Measurements from ENCODE around the gene SOX10.
"Not testable (repeated sequence)": the region's sequence is repeated elsewhere in the genome, so short reads cannot be mapped to it uniquely, and the experiment has no call there.

The SOX10 gene

DNA sequence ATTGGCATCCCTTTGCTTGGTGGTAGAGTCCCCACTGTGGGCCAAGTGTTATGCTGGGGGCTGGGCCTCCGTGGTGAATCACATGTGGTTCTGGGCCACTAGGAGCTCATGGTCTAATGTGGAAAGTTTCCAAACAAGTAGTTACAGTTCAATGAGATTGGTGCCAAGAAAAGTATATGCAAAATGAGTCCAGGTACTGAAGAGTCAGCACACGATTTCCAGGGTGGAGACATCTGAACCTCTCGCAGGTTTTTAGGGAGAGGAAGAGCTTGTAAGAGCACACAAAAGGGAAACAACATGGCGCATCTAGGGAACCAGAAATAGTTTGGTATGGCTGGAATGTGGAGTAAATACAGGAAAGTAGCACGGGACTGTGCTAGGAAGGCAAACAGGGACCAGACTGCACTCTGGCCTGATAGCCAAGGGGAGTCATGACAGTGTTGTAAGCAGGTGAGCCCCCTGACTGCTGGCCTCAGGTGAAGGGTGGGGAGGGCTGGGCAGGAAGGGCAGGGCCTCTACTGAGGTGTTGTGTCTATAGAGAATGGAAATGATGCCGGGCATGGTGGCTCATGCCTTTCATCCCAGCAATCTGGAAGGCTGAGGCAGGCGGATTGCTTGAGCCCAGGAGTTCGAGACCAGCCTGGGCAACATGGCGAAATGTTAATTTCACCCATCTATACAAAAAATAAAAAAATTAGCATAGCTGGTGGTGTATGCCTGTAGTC is 18.3 kb downstream of the SOX10 start:
- no peak for DNase-seq (ENCODE audit: low read depth in 2 of 2, low spot score in 1 of 2)

DNA sequence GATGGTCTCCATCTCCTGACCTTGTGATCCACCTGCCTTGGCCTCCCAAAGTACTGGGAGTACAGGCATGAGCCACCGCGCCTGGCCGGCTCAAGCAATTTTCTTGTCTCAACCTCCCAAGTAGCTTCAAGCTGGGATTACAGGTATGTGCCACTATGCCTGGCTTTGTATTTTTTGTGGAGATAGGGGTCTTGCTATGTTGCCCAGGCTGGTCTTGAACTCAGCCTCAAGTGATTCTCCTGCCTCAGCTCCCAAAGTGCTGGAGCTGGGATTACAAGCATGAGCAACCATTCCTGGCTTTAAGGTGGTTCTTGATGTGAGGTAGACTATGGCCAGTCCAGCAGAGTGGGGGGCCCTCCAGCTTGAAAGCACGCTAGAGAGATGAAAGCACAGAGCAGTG is 23.3 kb downstream of the SOX10 start:
- DNase-seq (ENCODE audit: low read depth in 2 of 2, low spot score in 1 of 2), result no peak

DNA sequence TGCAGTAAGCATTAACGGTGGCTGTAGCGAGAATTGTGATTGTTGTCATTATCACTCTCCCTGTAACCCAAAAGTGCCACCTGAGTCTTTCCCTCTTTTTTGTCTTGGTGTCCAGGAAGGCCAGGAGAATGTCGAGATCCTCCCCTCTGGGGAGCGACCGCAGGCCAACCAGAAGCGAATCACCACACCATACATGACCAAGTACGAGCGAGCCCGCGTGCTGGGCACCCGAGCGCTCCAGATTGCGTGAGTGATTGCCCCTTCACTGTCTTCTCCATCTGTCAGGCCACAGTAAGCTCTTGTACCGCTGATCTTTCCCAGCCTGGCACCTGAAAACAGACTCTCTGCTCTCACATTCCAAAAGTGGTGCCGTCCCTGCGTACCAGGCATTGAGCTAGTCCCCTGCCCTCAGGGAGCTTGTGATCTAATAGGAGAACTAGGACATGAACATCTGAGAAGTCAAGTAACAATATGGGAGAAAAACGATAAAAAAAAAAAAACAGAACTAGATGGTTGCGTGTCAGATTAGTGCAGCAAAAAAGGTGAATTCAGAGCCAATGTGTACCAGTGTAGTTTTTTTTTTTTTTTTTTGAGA is 25.0 kb downstream of the SOX10 start:
- no peak for DNase-seq (ENCODE audit: low read depth in 2 of 2, low spot score in 1 of 2)

DNA sequence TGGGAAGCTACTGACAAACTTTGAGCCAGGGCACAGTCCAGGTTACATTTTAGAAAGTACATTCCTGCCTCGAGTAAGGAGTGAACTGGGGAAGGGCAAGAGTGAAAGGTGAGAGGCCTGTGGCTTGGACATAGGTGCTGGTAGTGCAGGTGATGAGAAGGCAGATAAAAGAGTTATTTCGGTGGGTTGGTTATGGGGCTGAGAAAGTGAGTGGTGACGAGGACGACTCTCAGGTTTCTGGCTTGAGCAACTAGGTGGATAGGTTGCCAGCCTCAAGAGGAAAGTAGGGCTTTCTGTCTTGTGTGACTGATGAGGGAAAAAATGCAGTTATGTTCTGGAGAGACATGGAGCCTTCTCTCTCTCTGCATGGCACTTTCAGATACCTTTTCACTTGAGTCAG is 27.1 kb downstream of the SOX10 start:
- no peak for DNase-seq (ENCODE audit: low read depth in 2 of 2, low spot score in 1 of 2)

DNA sequence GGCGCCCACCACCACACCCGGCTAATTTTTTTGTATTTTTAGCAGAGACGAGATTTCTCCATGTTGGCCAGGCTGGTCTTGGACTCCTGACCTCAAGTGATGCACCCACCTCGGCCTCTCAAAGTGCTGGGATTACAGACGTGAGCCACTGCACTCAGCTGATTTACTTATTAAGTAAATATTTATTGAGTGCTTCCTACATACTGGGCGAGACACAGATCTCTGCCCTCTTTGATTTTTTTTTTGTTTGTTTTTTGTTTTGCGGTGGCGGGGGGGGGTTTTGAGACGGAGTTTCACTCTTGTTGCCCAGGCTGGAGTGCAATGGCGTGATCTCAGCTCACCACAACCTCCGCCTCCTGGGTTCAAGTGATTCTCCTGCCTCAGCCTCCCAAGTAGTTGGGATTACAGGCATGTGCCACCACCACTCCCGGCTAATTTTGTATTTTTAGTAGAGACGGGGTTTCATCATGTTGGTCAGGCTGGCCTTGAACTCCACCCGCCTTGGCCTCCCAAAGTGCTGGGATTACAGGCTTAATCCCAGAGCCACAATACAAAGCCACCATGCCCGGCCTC is 28.4 kb downstream of the SOX10 start:
- DNase-seq (ENCODE audit: low read depth in 2 of 2, low spot score in 1 of 2), result not testable (repeated sequence)

DNA sequence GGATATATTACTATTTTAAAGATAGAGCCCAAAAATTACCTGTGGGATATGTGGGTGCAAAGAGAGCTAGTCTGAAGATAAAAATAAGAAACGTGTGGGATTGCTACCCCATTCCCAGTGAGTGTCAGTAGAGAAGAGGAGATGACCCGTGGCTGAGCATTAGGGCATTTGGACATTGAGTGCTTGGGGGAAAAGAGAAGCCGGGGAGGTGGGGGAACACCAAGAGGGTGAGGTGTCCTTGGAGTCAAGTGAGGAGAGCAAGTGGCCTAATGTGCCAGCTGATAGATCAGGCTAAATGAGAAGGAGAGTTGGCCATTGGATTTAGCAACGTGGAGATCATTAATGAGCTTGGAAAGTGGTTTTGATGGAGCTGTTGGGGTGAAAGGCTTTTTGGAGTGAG is 29.7 kb downstream of the SOX10 start:
- DNase-seq (ENCODE audit: low read depth in 2 of 2, low spot score in 1 of 2), result no peak

DNA sequence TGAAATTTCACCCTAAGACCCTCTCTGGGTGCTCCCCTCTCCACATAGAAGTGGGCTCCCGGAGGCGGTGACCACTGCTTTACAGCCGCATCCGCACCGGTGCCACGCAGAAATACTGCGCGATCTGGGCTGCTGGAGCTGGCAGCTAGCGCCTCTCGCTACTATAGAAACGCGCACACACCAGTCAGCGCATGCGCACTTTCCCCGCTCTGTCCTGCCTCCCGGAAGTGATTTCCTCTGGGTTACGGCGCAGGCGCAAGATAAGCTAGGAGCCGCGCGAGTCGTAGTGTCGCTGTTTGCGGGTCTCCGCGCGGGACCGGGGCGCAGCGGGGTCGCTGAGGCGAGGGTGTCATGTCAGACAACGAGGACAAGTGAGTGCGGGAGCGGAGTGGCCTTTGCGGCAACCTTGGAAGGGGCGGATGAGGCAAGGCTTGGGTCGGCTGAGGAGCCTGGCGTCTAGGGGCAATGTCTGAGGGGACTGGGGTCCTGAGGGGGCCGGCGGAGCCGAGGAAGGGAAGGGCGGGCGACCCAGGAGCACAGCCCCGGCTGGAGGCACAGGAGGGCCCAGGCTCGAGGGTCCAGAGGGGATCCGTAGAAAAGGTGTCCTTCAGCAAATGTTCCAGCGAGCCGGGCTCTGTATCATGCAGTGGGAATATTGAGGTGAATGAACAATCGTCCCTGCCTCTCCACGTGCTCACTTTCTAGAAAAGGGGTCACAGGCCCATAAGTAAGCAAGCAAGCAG is 30.7 kb downstream of the SOX10 start, which contains the start of the genes C22orf23 and POLR2F:
Gene C22orf23, minus strand, starts transcription at position 165 of the 743 bp plus-strand sequence. CDS start 452 bp downstream, outside the sequence.
Gene POLR2F, plus strand, starts transcription at position 263 of the 743 bp plus-strand sequence. Its CDS starts 89 bp downstream, at position 352.
- peak; percentile 92 to 95 for DNase-seq (ENCODE audit: low read depth in 2 of 2, low spot score in 1 of 2)

DNA sequence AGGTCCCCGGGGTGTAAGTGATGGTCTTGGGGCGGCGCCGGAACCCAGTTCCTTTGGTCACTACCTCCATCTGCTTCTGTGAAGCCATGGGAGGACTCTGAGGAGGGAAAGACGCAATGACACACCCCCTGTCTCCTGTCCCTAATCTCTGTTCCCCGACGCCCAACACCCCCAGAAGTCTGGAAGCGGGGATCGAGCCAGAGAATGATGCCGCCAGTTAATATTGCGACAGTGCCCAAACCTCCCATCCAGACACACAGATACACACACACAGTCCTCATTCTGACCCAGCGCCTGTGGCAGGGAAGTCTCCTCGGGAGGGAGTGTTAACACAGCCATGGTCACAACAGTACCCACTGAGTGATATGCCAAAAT is 31.3 kb downstream of the SOX10 start:
- no peak for DNase-seq (ENCODE audit: low read depth in 2 of 2, low spot score in 1 of 2)

DNA sequence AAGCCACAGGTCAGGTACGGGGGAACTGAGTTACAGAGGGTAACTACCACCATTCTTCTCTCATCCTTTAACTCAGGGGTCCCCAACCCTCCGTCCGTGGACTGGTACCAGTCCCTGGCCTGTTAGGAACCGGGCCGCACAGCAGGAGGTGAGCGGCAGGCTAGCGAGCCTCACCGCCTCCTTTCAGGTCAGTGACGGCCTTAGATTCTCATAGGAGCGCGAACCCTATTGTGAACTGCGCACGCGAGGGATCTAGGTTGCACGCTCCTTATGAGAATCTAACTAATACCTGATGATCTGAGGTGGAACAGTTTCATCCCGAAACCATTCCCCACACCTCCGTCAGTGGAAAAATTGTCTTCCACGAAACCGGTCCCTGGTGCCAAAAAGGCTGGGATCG is 31.7 kb downstream of the SOX10 start:
- not testable (repeated sequence) for DNase-seq (ENCODE audit: low read depth in 2 of 2, low spot score in 1 of 2)

DNA sequence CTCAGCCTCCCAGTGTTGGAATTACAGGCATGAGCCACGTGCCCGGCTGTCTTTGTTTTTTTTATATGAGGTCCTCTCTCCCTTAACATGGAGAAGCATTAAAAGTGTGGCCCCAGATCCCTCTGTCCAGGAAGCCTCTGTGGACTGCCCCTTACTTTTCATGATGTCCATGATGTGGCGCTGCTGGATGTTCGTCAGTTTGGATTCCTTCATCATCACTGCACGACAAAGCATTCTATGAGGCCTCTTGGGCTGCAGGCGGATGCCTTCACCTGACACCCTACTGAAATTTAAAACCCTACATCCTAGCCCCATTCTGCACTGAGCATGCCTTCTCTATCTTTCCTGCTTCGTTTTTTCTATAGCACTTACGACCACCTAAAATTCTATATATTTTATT is 33.0 kb downstream of the SOX10 start:
- DNase-seq (ENCODE audit: low read depth in 2 of 2, low spot score in 1 of 2), result no peak

DNA sequence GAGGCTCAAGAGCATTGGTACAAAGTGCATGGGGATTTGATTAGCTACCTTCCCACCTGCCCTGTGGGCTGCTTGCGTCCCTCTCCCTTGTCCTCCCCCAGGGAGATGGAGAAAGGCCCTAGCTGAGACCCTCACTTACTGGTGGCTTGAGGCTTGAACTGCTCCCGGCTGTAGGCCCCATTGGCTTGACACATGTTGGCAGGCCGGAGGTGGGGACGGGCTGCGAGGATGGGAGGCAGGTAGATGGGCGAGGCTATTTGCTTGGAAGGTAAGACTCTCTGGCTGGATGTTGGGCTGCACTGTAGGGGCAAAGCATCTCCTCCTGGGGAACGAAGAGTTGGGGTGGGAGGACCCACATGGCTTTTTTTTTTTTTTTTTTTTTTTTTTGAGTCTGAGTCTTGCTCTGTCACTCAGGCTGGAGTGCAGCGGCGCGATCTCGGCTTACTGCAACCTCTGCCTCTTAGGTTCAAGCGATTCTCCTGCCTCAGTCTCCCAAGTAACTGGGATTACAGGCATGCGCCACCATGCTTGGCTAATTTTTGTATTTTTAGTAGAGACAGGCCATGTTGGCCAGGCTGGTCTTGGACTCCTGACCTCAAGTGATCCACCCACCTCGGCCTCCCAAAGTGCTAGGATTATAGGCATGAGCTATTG is 37.1 kb downstream of the SOX10 start:
- not testable (repeated sequence) for DNase-seq (ENCODE audit: low read depth in 2 of 2, low spot score in 1 of 2)

DNA sequence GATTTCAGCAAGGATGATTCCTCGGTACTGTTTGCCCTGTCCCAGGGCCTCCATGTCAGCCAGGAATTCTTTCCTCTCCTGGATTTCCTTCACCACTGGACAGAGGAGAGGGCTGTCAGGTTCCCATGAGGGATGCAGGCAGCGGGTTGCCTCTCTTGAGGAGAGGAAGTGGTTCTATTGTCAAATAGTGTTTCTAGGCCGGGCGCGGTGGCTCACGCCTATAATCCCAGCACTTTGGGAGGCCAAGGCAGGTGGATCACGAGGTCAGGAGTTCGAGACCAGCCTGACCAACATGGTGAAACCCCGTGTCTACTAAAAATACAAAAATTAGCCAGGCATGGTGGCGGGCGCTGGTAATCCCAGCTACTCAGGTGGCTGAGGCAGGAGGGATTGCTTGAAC is 39.9 kb downstream of the SOX10 start:
- DNase-seq (ENCODE audit: low read depth in 2 of 2, low spot score in 1 of 2), result not testable (repeated sequence)

DNA sequence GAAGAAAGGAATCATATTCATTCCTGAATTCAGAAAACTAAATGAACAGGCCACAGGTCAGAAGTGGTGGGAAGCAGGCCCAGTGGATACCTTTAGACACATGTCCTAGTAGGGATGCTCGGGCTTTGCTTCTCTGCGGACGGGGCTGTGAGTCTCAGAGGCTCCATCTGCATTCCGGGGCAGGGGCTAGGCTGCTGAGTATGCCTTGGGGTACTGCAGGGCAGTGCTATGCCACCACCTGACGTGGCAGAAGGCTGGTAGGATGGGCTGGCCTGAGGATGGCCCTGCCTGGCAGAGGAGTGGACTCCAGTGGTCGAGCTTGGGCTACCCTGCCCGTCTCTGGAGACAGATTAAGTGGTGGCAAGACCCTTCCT is 40.5 kb downstream of the SOX10 start:
- DNase-seq (ENCODE audit: low read depth in 2 of 2, low spot score in 1 of 2), result no peak

DNA sequence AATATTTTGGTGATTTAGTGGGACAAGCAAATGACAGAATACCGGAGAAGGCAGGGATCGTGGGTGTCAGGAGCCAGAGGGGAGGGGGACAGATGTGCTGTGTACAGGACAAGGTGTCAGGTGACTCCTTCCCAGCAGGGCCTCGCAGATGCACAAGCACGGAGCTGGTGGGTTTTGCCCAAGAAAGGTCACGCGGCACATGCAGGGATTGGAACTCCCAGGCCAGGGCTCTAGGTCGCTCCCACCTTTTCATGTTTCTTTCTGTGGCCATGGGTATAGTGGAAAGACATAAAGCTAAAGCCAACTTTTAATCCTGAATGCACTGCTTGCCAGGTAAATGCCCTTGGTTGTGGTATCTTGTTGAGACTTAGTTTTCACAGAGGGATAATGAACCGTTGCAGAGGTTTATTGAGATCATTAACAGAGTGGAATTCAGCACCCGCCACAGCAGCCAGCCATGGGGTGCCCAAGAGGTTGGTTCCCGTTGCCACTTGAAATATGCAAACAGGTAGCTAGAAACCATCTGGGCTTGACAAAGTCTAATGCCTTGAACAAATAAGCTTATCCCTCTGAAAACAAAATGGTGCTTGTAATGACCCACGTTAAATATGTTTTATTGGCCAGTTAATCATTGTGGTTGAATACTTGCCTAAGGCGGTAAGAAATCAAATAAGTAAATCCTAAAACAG is 41.1 kb downstream of the SOX10 start:
- no peak for DNase-seq (ENCODE audit: low read depth in 2 of 2, low spot score in 1 of 2)

DNA sequence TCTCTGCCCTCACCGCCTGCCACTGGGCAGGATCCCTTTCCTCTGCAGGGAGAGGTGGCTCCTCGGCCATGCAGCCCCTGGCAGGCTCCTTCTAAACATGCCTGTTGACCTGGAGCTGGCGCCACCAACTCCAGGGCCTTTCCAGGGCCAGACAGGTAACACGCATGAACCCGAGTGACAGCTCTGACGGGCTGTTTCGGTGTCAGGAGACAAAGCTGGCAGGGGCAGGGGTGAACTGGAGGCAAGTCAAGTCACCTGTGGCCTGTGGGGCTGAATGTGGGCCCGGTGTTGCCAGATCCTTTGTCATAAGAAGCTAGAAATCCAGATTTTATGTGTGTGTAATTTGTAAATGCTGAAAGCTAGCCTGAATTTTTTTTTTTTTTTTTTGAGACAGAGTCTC is 42.2 kb downstream of the SOX10 start:
- DNase-seq (ENCODE audit: low read depth in 2 of 2, low spot score in 1 of 2), result no peak

DNA sequence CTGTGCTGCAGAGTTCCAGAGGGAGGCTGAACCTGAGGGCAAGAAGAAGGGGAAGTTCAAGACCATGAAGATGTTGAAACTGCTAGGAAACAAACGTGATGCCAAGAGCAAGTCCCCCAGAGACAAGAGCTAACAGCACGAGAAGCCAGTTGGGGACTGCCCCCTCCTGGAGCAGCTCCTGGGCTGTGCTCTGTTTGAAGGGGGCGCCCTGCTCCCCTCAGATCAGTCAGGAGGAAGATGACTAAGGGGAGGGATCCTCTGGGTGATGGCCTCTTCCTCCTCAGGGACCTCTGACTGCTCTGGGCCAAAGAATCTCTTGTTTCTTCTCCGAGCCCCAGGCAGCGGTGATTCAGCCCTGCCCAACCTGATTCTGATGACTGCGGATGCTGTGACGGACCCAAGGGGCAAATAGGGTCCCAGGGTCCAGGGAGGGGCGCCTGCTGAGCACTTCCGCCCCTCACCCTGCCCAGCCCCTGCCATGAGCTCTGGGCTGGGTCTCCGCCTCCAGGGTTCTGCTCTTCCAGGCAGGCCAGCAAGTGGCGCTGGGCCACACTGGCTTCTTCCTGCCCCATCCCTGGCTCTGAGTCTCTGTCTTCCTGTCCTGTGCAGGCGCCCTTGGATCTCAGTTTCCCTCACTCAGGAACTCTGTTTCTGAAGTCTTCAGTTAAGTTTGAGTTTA is 43.5 kb downstream of the SOX10 start:
- no peak for DNase-seq (ENCODE audit: low read depth in 2 of 2, low spot score in 1 of 2)

DNA sequence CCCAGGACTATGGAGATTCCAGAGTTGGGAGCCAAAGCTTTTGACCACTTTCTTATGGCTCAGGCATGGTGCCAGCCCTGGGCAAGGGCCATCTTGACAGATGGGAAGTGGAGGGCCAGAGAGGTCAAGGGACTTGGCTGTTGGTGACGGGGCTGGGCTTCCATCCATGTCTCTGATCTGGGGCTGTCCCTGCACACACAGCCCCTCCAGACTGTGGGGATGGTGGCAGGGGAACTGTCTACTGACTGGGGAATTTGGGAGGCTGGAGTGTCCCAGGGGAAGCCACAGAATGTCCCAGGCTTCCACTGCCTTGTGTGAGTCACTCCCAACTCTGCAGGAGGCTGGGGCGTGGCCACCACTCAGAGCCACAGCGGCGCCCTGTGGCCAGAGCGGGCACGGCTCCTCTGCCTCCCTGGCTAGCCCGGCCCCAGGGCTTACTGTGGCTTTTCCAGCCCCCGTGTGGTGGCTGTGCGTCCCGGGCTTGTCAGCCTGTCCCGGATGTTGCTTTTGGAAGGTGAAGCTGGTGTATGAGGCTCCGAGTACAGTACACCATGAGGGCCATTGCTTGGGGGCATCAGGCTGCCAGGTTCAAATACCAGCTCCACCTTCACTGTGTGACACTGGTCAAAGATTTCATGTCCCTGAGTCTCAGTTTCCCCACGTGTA is 50.5 kb downstream of the SOX10 start:
- DNase-seq (ENCODE audit: low read depth in 2 of 2, low spot score in 1 of 2), result peak; percentile 53 to 65

DNA sequence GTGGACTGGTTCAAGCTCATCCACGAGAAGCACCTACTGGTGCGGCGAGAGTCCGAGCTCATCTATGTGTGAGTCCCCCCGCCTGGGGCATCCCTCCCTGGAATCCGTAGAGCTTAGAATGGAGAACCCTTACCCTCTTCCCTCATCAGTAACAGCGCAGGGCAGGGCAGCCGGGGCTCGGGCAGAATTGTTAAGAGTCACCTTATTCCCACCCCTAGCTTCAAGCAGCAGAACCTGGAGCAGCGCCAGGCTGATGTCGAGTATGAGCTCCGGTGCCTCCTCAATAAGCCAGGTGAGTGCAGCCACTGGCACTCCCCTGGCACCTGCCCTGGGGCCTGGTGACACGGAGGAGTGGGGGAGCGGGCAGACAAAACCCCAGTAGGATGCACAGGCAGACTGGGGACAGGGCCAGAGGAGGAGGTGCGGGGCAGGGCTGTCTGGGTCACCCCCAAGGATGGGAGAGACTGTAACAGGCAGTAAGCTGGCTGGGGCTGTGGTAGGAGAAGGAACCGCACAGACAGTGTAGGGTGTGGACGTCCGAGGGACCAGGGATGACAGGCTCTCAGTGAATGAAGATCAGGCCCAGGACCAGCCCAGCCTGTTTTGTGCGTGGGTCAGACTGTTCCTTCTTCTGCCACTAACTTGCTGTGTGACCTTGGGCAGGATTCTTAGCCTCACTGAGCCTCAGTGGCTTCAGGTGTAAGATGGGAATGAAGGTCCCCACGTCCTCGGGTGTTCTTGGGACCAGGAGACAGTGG is 51.4 kb downstream of the SOX10 start:
- no peak for DNase-seq (ENCODE audit: low read depth in 2 of 2, low spot score in 1 of 2)

DNA sequence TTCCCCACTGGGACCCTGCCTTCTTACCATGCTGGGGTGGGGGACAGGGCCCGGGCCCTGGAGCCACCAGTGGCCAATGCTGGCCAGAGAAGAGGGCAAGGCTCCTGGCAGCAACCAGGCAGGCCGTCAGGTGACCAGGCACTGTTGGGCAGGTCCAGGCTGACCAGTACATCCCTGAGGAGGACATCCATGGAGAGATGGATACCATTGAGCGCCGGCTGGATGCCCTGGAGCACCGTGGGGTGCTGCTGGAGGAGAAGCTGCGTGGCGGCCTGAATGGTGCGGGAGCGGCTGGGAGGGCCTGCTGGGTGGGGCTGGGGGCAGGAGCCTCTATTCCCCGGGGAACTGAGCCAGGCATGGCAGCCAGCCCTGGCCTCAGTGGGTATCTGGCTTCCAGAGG is 52.0 kb downstream of the SOX10 start:
- no peak for DNase-seq (ENCODE audit: low read depth in 2 of 2, low spot score in 1 of 2)
